GM08714 (cell line): ENCODE data around the gene SVIL.
A peak's percentile ranks its signal among the peaks of the same experiment; 100 is the strongest.

ENCODE experiments used
- H3K4me3 ChIP-seq: fragments of 200-500 bp; sonication (Bioruptor generic); 2 replicates; pipeline ENCODE4 v1.5.1; 2014; ENCODE audit warnings: mild to moderate bottlenecking, low read length, inconsistent platforms
- ZNF274 ChIP-seq: IDR thresholded peaks from 2 replicates; pipeline ENCODE4 v1.6.1; 2012; ENCODE audit warnings: mild to moderate bottlenecking, low read depth, low read length

SVIL gene

GRCh38 chr10:29411666-29412315, 223.0 kb downstream of the SVIL start:
- no peak overlapping the region for H3K4me3 ChIP-seq
- no peak for TF ChIP-seq ZNF274

GRCh38 chr10:29409241-29410054, 225.3 kb downstream of the SVIL start:
- H3K4me3 ChIP-seq, result peak overlapping the region; percentile 91

GRCh38 chr10:29408847-29409240, 225.9 kb downstream of the SVIL start:
- TF ChIP-seq ZNF274, result no peak

More at GRCh38 chr10:29409241-29410054, 225.3 kb downstream of the SVIL start:
- TF ChIP-seq ZNF274, result no peak

More at GRCh38 chr10:29408847-29409240, 225.9 kb downstream of the SVIL start:
- peak overlapping the region; percentile 91; the same call in 1 of the 2 replicates for H3K4me3 ChIP-seq
